ENCODE measurements around the gene LUM.

GRCh38 chr12:91100906-91101305, 10.4 kb downstream of the LUM start:
- TF ChIP-seq CTCF (conservative IDR thresholded peaks at IDR 0.05; ENCODE audit: low read depth, low read length): no peak
- TF ChIP-seq CHD1 (IDR thresholded peaks at IDR 0.05; ENCODE audit: low read depth, low read length): no peak
- TF ChIP-seq RAD21 (IDR thresholded peaks at IDR 0.05; ENCODE audit: low read length): no peak
- TF ChIP-seq USF2 (IDR thresholded peaks at IDR 0.05; ENCODE audit: low read depth, low read length): no peak
- TF ChIP-seq SMC3 (IDR thresholded peaks at IDR 0.05; ENCODE audit: low read depth, low read length): no peak
- TF ChIP-seq POLR2A (IDR thresholded peaks at IDR 0.05; ENCODE audit: low read depth, low read length): no peak
- no peak for TF ChIP-seq MAZ (IDR thresholded peaks at IDR 0.05; ENCODE audit: borderline replicate concordance, low read depth, low read length)
- TF ChIP-seq, protein P1, sequence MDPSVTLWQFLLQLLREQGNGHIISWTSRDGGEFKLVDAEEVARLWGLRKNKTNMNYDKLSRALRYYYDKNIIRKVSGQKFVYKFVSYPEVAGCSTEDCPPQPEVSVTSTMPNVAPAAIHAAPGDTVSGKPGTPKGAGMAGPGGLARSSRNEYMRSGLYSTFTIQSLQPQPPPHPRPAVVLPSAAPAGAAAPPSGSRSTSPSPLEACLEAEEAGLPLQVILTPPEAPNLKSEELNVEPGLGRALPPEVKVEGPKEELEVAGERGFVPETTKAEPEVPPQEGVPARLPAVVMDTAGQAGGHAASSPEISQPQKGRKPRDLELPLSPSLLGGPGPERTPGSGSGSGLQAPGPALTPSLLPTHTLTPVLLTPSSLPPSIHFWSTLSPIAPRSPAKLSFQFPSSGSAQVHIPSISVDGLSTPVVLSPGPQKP (IDR thresholded peaks at IDR 0.05; ENCODE audit: borderline replicate concordance, low read depth, low read length): no peak
- no peak for TF ChIP-seq MAFK (IDR thresholded peaks at IDR 0.05; ENCODE audit: low read depth, low read length)
- TF ChIP-seq RCOR1 (IDR thresholded peaks at IDR 0.05; ENCODE audit: insufficient replicate concordance, low read length): no peak
- TF ChIP-seq CEBPB (IDR thresholded peaks at IDR 0.05; ENCODE audit: low read depth, low read length): no peak
- no peak for TF ChIP-seq NFE2L2 (IDR thresholded peaks at IDR 0.05; ENCODE audit: low read depth, low read length)
- no peak for TF ChIP-seq RFX5 (IDR thresholded peaks at IDR 0.05; ENCODE audit: low read depth, low read length)
- no peak for TF ChIP-seq FOS (IDR thresholded peaks at IDR 0.05; ENCODE audit: low read depth, low read length)
